GM18909 (cell line): Measurements from ENCODE around the gene PGLYRP1.
A peak's percentile ranks its signal among the peaks of the same experiment; 100 is the strongest.

Source experiments
- ATAC-seq: cut with Tn5 transposase; IDR thresholded peaks from one replicate; pipeline ENCODE4 v1.9.1; 2021; ENCODE audit warnings: mild to moderate bottlenecking; ENCODE audit not compliant: unreplicated experiment, poor library complexity

Gene PGLYRP1

DNA sequence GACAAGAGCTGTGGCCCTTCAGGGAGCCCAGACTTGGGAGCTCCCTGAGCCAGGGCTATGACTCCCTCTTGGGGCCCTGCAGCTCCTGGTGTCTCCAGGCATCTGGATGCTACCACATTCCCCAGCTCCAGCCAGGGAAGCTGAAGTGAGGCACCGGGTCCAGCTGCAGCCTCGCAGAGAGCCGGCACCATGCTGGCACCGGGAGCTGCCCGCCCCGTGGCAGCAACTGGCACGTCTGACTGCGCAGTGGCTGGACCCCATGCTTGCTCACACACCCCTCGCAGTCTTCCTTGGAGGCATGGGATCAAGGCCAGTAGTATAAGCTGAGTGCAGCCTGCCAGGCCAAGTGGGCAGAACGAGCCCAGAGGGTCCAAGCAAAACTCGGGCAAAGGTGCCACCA lies 10.5 kb upstream of the PGLYRP1 start:
- no peak for ATAC-seq

DNA sequence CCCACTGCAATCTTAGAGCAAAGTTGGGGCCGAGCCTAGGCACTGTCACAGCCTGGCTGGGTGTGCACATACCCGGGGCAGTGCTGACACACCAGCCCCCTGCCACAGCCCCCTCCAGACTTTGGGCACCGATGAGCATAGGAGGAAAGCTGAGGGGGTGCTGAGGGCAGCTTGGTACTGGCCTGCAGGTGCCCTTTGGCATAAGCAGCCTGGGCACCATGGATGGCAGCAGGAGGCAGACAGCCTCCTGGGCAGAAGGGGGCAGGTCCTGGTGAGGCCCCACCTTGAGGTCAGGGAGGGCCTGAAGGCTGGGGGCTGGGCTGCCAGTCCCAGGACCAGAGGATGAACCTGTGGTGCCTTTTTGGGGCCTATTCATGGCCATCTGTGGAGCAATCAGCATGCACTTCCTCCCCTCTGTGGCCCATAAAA lies 9.8 kb upstream of the PGLYRP1 start:
- no peak for ATAC-seq

DNA sequence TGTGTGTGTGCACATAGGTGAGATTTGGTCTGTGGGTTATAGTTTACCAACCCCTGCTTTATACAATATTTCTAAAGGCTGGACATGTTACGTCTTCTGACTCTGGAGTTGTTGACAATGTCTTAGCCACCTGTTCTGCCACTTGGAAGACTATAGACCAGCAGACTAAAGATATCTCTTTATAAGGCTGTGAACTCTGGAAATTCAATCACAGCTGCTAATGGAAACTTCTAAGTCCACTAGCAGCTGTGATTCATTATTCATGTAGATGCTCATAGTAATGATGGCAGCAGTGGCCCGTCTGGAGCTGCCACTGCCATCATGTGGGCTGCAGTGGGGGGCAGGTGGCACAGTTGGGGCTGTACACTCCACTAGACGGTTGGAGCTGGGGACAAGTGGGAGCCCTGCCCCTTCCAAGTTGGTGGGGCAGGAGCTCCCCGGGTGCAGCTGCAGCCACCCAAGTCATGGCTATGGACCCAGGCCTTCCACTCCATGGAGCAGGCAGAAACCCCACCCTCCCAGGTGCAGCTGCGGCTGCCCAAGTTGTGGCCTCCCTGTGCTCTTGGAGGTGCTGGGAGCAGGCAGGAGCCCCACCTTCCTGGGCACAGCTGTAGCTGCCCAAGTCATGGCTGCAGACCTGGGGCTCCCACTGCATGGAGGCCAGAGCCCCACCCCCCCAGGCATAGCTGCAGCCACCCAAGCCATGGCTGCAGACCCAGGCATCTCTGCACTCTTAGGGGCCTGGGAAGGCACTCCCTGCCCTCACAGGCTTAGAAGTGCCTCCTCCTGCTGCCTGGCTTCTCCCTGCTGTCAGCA lies 9.1 kb upstream of the PGLYRP1 start:
- no peak for ATAC-seq

DNA sequence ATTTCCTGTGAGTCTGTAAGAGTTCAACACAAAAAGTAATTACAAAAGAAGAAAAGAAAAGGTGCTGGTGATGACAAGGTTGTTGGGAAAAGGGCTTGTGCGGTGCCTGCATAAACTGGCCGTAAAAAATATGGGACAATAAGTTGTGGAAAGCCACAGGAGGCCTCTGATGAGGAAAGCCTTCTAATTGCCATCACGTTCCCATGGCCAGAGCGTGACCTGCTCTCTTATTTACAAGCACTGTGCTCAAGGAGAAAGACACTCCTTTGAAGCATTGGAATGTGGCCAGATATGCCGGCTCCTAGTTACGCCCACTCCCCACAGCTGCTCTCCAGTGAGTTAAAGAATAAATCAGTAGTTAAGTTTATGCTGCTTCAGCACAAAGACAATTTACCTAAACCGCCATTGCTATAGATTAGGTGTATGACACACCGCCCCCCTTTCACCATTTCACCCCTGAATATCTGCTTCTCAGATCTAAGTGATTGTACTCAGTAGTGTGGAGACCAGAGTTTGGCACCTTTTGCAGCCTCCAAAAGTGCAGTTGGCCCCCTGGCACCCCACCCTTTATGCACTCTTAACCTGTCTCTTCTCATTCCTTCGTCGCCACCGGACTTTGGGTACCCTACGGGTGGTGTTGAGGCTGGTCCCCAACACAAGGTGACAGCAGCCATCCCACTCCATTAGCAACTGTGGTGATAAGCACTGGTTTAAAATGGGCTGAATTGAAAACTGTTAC lies 8.1 kb upstream of the PGLYRP1 start:
- no peak for ATAC-seq

DNA sequence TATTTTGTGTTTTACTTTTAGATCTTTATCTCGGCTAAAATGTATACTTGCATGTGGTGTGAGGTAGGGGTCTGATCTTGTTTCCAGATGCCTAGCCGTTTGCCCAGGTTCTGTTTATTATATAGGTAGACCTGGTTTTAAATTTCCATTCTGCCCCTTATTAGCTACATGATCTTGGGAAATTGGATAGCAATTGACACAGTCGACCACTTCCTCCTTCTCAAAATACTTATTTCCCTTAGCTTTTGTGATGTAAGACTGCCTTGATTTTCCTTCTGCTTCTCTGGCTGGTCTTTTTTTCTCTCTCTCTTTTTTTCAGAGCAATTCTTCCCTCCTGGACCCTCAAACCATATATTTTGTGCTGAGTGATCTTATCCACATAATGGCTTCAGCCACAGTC lies 3.0 kb upstream of the PGLYRP1 start:
- ATAC-seq: no peak

DNA sequence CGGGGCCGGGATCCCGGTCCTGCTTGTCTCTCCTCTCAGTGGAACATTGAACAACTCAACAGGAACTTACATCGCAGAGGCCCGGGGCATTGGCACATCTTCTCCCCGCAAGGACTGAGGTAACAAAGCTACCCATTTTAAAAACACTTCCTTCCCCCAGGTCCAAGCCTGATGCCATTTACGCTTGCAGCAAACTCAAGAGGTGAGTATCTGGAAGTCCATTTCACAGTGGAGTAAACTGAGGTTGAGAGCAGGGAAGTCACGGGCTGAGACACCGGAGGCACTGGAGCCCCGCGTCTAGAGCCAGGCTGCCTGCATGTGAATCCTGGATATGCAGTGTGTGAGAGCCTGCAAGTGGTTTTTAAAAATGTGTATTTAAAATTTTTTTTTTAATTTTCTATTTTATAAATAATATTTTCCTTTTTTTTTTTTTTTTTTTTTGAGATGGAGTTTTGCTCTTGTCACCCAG lies 492 bp upstream of the PGLYRP1 start:
- ATAC-seq: no peak

DNA sequence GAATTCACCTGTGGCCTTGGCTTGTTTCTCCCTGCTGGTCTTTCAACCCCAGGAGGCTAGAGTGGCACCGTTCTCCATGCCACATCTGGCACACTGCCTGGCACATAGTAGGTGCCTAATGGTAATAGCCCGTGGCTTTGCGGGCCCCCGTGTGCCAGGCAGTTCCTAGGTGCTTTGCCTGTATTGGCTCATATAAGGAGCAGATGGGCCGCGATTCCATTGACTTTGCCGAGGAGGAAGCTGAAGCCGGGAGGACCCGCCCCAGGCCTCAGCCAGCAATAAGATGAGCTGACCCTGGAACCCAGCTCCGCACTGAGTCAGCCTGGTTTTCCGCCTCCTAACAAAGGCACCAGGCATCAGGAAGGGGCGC lies 807 bp downstream of the PGLYRP1 start:
- no peak for ATAC-seq

DNA sequence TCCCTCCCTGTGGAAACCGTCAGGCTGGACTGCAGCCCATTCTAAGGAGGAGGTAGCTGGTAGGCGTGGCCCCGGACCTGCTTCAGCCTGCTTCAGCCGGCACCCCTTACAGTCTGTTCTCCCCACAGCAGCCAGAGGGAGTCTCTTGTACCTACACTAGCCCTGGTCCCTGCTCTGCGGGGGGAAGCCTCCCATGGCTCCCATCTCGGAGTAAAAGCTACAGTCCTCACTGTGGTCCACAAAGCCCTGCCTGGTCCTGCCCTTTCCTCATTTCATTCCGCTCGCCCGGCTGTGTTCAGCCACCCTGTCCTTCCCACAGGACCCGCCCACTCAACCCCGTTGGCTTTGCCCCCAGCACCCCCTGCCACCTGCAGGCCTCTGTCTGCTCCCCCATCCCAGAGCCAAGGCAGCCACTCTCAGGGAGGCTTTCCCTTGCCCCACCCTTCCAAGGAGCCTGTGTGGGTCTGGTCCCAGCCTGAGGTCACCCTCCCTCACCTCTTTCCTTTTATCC lies 1.3 kb downstream of the PGLYRP1 start:
- no peak for ATAC-seq

DNA sequence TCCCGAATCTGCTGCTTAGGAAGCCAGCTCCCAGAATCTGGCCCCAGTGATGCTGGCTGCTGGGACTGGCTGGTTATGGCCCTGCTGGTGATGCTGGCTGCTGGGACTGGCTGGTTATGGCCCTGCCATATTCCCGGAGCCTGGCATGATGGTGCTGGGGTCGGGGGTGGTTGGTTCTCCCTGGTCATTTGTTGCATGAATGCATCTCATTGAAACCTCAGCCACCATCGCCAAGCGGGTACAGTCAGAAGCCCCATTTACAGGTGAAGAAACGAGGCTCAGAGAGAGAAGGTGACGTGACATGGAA lies 2.1 kb downstream of the PGLYRP1 start:
- no peak for ATAC-seq

DNA sequence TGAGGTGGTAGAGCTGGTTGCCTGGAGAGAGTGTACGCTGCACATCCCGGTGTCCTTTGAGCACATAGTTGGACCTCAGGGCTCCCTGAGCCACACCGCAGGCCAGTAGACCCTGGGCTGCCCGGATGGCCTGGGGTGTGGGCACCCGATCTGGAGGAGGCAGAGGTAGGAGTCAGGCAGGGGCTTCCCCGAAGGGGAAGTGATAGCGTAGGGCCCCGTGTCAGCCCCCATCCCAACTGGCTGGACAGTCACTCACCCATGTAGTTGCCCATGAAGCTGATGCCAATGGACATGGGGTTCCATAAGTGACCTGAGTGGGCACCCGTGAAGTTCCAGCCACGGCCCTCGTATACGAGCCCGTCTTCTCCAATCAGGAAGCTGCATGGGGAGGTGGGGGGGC lies 3.6 kb downstream of the PGLYRP1 start:
- ATAC-seq: no peak

DNA sequence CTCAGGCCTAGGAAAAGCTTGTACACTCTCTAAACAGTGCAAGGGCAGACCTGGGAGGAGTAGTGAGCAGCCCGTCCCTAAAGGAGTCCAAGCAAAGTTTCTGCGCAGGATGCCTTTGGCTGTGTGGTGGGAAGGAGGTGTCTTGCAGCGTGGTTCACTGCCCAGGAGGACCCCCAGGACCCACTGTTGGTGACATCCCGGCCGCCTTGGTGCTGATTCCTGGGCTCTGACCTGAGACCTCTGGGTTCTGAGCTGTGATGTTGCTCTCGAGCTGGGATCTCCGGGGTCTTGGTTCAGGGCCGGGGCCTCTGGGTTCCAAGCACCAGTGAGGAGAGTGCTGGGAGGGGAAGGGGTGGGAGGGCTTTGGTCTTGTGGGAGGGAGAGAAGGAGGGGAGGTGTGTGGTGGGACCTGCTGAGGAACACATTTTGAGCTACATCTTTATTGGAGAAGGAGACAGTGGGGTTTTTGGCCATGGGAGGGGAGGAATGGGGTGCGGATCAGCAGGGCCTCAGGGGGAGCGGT lies 4.1 kb downstream of the PGLYRP1 start:
- no peak for ATAC-seq

DNA sequence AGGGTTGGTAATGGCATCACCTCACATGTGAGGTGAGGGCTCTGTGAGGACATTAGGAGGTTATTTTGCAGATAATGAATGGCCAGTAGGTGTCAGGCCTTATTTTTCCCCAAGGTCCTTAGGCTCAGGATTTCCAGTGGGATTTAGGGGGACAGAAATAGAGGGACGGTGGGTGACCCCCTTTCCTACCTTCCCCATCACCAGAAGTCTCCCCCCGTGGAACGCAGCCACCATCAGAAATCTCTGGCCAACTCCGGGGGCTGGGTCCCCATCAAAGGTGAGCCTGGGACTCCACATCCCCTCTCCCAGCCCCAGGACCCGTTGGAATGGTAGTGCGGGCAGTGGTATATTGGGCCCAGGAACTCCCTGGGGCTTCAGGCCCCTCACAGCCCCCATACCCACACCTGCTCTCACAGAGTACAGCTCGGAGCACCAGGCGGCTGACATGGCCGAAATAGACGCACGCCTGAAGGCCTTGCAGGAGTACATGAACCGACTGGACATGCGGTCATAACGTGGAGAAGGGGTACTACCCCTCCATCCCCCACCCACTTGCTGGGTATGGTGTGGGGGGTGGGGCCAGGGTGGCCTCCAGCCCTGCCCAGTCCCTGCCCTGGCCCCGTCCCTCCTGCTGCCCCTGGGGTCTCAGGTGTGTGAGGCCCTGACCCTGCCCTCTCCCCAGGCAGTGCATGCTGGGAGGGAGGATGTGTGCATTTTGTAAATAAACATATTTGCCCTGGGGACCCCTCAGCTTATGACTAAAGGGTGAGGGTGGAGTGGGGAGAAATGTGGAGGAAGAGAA lies 4.8 kb downstream of the PGLYRP1 start:
- ATAC-seq: no peak

DNA sequence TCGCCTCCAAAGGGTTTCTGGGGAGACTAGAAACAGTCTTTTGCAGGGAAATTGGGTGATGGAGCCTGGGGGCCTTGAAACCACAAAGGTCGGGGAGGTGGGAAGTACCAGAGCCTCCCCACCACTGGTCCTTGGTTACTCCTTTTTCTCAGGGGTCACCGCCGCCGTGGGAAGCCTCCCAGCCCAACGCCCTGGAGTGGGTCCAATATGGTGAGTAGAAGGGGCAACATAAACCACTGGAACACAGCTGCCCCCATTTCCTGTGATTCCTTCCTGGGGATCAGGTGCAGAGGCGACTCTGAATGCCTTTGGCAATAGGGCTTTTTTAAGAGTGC lies 5.8 kb downstream of the PGLYRP1 start:
- ATAC-seq: peak; percentile 15

DNA sequence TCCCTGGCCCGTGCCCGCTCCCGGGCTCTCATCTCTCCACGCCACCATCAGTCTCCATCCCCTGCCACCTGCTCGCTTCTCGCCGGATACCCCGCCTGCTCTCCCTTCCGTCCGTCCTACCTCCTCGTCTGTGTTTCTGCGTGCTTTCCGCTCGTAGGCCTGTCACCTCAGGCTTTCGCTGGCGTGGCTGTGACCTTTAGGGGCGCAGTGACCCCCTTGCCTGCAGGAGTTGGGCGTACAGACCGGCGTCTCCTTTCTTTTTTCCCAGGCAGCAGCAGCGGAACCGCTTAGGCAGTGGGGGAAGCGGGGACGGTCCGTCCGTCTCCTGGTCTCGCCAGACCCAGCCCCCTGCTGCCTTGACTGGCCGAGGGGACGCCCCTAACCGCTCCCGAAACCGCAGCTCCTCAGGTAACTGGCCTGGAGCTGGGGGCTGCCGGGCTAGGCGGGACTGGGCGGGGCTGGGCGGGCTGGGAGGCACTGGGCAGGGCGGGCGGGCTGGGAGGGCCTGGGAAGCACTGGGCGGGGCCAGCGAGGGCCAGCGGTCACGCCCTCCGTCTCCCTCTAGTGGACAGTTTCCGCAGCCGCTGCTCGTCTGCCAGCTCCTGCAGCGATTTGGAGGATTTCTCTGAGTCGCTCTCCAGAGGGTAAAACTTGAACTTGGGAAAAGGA lies 6.3 kb downstream of the PGLYRP1 start:
- ATAC-seq: peak; percentile 64

DNA sequence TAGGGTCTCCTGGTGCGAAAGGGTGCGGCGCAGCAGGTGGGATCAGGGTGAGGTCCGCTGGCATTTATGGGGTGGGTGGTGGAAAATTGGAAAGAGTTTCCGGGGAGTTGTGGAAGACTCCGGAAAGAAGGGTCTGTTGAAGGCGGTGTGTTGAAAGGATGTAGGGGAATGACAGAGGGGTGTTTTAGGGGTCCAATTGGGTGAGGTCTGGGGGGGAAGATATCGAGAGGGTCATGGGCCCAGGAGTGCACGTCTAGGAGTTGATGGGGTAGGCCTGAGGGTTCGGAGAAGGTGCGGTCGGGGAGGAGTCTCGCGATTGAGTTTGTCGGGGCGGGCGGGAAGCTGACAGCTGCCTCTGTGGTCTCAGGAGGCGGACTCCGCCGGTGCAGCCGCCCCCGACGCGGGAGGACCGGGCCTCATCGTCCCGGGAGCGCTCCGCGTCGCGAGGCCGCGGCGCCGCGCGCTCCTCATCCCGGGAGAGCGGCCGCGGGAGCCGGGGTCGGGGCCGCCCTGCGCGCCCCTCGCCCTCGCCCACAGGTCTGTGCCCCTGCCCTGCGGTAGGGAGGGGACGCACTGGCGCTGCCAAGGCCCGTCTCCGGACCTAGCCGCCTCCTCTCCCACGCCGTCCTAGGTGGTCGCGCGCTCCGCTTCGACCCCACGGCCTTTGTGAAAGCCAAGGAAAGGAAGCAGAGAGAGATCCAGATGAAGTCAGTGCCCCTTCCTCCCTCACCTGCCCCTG lies 7.0 kb downstream of the PGLYRP1 start:
- ATAC-seq: peak; percentile 25

DNA sequence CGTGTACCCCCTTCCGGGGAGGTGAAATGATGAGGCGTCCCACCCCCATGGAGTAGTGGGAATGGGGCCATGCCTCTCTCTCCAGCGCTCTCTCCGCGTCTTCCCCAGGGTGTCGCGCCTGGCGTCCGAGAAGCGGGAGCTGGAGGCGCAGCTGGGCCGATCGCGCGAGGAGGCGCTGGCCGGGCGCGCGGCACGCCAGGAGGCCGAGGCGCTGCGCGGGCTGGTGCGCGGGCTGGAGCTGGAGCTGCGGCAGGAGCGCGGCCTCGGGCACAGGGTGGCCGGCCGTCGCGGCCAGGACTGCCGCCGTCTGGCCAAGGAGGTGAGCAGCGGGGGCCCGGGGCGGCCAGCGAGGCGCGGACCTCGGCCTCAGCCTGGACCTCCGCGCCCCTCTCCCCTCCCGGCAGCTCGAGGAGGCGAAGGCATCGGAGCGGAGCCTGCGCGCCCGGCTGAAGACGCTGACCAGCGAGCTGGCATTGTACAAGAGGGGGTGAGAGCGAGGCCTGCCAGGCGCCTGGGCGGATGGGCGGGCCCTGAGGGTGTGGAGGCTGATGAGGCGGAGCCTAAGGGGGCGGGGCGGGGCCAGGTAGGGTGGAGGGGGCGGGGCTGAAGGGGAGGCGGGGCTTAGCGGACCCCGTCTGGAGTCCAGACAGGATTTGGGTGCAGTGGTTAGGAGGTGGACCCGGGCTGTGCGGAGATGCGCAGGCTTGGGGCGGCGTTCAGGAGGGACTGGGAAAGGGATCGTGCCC lies 7.7 kb downstream of the PGLYRP1 start:
- no peak for ATAC-seq

DNA sequence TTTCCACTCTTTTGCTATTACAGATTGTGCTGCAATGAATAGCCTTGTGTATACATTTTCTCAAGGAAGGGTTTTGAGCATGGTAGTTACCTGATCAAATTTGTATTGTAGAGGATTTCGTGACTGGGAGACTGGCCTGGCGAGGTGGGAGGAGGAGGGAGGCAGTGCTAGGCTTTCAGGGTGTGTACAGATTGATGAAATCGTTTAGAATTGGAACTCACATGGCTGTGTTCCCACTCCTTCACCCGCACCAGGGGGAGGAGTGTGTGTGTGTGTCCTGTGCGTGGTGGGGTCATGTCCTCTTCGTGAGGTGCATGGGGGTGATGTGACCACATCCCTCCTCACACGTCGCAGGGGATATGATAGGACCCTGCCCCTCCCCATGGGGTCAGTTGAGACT lies 8.3 kb downstream of the PGLYRP1 start:
- ATAC-seq: no peak

DNA sequence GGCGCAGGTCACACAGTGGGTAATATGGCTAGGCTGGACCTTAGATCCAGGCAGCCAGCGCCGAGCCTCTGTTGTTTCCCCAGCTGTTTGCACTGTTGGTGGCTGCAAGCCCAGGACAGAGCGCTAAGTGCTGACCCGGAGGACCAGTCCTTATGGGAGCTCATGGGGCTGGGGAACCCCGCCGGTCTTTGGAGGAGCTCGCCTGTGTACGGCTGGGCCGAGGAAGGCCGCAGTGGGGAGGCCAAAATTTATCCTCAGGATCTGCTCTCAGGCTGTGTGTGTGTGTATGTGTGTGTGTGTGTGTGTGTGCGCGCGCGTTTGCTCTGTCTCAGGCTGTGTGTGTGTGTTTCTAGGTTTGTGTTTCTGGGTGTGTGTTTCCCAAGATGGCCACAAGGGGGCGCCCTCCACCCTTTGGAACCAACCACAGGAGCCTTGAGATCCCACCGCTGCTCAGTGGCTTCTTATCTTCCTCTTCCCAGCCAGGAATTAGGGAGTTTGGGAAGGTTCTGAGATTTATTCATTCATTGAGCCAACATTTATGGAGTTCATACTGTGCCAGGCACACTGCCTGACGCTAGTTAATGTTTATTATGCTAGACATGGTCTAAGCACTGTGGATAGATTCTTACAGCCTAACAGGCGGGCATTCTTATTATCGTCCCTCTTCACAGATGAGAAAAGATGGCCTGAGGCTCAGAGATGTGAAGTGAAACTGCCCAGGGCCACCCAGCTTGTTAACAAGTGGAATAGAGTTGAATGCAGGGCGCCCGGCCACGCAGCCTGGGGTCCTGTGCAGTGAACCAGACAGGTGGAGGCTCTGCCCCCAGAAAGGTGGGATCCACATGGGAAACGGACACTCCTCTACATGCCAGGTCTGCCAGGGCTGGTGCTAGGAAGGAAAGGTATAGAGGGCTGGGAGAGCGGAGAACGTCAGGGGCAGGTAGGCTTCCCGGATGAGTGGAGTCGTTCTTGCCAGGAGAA lies 13.0 kb downstream of the PGLYRP1 start:
- ATAC-seq: no peak
